C4-2B (cell line): ENCODE measurements around the gene SYTL5.

Experiments
- ZFX ChIP-seq: fragments of 450-650 bp; IDR thresholded peaks from 2 replicates; pipeline ENCODE4 v1.6.1; 2017
- TF ChIP-seq, protein P1 (sequence below): fragments of 450-650 bp; conservative IDR thresholded peaks from 2 replicates; pipeline ENCODE4 v1.5.1; 2017; ENCODE audit warnings: mild to moderate bottlenecking

DNA sequence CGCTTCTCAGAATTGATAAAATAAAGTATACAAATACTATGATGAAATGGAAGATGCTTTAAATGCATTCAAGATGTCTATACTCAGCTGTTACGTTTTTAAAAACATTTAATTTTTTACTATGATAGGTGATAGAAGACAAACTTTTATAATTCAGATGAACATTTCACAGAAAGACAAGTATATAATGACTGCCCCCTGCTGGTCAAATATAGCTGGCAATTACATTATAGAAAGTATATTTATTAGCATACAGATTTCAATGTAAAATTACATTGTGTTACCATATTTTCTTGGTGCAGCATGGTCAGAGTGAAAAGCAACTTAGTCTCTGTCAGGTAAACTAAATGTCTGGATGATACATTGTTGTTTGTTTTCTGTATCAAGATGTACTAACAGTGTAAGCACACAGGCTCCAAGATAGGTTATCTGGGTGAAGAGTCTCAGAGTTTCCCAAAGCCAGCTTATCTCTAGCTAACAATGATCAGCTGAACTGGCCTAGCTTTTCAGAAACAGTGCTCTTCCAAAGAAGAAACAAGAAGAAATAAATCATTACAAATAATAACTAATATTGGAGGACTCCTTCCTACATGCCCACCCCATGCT lies 160.2 kb downstream of the SYTL5 start:
- TF ChIP-seq, protein P1, sequence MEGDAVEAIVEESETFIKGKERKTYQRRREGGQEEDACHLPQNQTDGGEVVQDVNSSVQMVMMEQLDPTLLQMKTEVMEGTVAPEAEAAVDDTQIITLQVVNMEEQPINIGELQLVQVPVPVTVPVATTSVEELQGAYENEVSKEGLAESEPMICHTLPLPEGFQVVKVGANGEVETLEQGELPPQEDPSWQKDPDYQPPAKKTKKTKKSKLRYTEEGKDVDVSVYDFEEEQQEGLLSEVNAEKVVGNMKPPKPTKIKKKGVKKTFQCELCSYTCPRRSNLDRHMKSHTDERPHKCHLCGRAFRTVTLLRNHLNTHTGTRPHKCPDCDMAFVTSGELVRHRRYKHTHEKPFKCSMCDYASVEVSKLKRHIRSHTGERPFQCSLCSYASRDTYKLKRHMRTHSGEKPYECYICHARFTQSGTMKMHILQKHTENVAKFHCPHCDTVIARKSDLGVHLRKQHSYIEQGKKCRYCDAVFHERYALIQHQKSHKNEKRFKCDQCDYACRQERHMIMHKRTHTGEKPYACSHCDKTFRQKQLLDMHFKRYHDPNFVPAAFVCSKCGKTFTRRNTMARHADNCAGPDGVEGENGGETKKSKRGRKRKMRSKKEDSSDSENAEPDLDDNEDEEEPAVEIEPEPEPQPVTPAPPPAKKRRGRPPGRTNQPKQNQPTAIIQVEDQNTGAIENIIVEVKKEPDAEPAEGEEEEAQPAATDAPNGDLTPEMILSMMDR, result peak; percentile 68
- TF ChIP-seq ZFX, result no peak
